NOMO-1 (cell line): ENCODE data around the gene P2RY12.

Source experiments
- DNase-seq, 2 experiments: peaks; one replicate each; lab custom pipeline; 2025; ENCODE audit not compliant: unreplicated experiment in 2 of 2; lab: John Stamatoyannopoulos, UW

Gene P2RY12

GRCh38 chr3:151312972-151313371 lies 71.6 kb downstream of the P2RY12 start:
- no peak for DNase-seq

DNA sequence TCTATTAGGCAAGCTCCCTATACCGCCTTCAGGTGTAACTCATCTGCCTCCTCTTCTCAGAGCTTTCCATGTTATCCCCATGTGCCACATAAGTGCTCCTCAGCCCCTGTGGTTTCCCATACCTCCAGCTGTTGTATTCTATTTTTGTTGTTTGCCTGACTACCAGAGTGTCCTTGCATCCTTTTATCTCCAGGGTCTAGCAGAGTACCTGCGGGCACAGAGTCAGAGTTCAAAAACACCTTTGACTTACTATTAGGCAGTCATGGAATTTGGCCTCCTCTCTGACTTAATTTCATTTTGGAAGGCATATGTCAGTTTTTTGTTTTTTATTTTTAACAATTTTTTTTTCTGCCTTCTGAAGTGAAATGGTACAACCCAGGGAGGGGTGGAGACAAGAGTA lies 75.0 kb downstream of the P2RY12 start:
- DNase-seq, result no peak

GRCh38 chr3:151307583-151308488 lies 76.7 kb downstream of the P2RY12 start:
- DNase-seq, result no peak

DNA sequence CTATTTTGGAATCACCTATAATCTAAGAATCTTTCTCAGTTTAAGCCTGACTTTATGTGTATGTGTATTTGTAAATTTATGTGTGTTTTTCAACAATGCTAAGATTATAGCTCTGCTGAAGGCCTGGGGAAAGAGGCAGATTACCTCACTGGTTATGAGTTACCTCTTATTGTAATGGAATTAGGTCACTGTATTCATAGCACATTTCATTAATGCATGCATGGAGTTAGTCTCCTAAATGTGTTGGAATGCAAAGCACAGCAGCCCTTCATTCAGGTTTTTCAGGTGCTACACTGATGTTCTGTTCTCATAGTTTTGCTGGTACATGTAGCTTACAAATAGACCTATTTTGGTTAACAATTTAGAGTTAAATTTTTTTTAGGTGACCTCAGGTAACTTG lies 77.4 kb downstream of the P2RY12 start:
- DNase-seq, result no peak

DNA sequence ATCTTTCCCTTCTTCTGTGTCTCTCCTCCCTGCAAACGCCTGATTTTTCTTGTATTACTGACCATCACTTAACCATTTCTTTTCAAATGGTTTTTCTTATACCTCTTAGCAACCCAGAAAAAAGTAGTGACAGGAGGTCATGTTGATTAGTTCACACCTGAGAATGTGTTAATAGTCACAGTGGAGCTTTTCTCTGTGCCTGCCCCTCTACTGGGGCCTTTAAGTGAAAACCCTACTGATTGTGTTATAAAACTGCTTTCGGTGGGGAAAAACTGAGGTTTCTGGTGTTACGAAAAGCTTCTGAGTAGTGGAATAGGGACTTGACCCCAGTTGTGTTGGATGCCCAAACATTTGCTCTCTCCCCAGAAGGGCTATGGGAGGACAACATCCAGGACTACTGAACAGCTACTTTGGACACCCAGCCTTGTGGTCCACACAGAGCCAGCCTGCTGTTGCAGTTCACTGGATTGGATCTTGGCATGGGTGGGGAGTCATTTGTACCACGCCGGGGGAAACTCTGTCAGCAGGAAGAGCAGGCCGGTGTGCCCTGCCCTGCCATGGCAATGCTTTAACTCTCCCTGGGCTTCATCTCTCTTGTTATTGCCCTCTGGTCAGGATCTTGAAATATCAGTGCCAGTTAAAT lies 78.3 kb downstream of the P2RY12 start:
- DNase-seq, result no peak

GRCh38 chr3:151305775-151306151 lies 78.8 kb downstream of the P2RY12 start:
- DNase-seq, result no peak

DNA sequence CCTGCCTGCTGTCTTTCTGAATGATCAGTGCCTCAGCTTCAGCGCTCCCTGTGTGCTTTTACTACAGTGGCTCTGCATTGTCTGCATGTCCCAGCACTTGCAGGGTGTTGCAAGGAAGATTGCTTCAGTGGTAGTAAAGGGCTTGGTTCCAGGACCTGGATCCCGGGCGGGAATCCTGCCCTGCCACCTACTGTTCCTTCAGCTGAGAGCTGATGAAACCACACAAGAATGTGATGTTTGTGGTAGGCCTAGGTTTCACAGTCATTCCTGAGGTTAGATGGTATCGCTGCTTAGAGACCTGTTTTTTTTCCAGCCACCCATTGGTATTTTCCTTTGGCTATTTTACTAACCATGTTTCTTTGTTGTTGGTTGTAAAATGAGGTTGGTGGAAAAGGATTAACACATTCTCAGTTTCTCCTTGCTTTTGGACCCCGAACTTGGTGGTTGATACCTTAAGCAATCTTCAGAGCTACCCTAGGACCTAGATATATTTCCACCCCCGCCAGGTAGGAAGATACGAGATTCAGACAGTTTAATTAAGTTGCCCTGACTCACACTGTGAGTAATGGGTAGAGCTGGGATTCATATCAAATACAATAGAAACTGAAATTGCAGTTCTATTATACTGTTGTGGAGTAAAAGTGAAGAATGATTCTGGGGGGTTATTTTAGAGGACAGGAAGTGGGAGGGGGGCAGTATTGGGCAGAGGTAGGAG lies 79.3 kb downstream of the P2RY12 start:
- no peak for DNase-seq

GRCh38 chr3:151303751-151304150 lies 80.8 kb downstream of the P2RY12 start:
- no peak for DNase-seq

- DNase-seq, result peak in 1 of 2 experiments; percentile 39
These were observed 82.8 kb downstream of the P2RY12 start for GRCh38 chr3:151301787-151302186.

GRCh38 chr3:151300539-151300938 lies 84.0 kb downstream of the P2RY12 start:
- DNase-seq, result no peak

DNA sequence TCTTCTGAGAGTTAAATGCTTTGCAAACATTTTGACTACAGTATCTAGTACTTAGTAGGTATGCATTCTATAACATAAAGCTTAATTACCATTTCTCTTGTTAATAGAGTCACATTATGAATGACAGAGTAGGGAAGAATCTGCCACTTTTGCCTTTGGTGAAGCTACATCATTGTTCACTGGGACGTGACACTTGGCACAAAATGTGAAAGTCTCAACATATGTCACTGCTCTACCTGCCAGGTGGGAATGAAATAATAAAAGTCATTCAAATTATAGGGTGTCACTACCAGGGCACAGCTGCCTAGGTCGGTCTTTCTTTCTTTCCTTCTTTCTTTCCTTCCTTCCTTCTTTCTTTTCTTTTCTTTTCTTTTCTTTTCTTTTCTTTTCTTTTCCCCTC lies 85.5 kb downstream of the P2RY12 start:
- DNase-seq, result no peak

DNA sequence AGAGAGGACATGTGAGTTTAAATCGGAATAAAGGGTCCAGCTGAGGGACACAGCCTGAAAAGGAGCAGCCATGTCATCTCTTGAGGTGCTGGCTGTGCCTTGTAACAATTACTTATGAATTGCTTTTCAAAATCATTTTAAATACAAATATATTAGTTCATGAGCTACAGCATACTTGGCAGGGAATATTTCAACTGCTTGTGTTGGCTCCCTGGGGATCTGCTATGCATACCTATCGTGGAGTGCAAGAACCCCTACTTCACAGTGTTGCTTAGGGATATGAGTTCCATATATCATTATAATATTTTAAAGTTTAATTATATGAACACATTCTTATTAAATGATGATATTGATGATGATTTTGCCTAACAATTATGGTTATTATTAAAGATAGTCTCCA lies 87.1 kb downstream of the P2RY12 start:
- no peak for DNase-seq

DNA sequence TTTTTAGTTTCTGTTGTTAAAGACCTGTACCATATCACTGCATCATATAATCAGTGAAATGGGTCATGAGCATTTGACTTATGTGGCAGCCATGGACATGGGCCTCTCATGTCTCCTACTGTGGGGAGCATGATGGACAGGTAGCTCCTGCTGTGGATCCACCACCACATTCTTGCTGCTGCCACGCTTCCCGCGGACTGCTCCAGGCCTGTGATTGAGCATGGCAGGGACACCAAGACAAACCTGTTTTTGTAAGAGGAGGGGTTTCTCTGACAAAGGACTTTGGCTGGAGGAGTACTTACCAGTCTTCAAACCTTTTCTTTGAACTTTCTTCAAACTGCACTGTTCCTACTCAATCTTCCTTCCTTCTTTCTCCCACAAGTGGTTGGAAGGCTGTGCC lies 88.3 kb downstream of the P2RY12 start:
- no peak for DNase-seq

DNA sequence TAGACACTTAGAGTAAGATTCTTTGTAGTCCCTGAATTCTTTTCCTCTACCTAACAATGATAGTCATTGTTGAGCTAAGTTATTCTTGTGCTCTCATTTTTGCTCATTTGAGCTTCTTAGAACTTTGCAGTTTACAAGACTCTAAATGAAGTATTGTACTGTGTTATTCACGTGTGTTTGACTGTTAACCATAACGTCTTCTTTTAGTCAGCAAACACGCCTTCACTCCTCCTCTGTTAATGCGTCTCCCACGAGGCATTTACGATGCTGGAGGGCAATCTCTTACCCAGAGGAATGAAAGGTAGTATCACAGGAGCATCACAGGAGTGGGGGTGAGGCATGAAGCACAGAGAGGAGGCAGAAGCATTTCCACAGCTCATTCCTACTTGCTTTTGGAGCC lies 91.4 kb downstream of the P2RY12 start:
- DNase-seq, result no peak

GRCh38 chr3:151290673-151291072 lies 93.9 kb downstream of the P2RY12 start:
- peak; percentile 30 to 66 for DNase-seq

GRCh38 chr3:151289445-151289844 lies 95.1 kb downstream of the P2RY12 start:
- no peak for DNase-seq
